ENCODE measurements around the gene GRAMD1C. TPM values are rescaled to one million over a fixed set of nuclear protein-coding genes. Genes with fewer than 3 reads are reported as not detected.

The GRAMD1C gene
- polyA plus RNA-seq, 1 of the 3 experiments (the other 2 are of a cell fraction) = 1.2 TPM

DNA sequence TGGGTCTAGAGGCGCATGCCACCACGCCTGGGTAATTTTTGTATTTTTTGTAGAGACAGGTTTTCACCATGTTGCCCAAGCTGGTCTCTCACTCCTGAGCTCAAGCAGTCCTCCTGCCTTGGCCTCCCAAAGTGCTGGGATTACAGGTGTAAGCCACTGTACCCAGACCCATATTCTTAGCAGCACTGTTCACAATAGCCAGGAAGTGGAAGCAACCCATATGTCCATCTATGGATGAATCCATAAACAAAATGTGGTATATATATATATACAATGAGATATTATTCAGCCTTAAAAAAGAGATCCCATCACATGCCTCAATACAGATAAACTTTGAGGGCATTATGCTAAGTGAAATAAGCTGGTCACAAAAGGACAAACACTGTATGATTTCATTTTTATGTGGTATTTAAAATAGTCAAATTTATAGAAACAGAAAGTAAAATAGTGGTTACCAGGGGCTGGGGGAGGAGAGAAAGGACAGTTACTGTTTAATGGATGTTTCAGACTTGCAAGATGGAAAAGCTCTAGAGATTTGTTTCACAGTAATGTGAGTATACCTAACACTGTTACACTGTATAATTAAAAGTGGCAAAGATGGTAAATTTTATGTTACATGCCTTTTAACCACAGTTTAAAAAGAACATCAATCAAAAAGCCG lies 35.7 kb upstream of the GRAMD1C start (continued):
- TF ChIP-seq TAF1 (IDR thresholded peaks at IDR 0.05; ENCODE audit: borderline replicate concordance, low read depth, low read length) (no peak), POLR2AphosphoS5 (IDR thresholded peaks at IDR 0.05; ENCODE audit: low read depth, low read length) (no peak), FOXJ3 (CRISPR knock-in tag; IDR thresholded peaks at IDR 0.05) (no peak), FOSL2 (IDR thresholded peaks at IDR 0.05; ENCODE audit: borderline replicate concordance, low read depth) (no peak), GABPA (IDR thresholded peaks at IDR 0.05; ENCODE audit: low read depth) (no peak)

DNA sequence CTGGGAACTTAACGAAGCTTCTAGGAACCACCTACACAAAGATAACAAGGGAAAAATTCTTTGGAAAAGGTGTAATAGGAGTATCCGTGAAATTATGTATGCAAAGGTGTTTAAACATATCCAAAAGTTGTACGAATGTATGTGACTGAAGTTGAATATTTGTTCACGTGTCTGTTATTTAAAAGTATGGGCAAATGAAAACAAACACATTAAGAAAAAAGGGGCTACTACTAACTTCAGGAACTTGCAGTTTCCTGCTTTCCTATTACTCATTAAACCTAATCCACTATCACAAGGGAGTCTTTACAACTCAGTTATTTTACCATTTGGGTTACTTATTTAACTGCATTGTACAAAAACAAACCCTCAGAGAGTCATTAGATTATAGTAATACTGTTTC lies 33.9 kb upstream of the GRAMD1C start:
- Histone ChIP-seq H3K4me3 (ENCODE audit: low read depth in 2 of 2, low read length in 1 of 2) (no peak overlapping the region), H4K20me1 (ENCODE audit: insufficient read depth) (no peaks in the 10 kb centered on the region), H3K27me3 (ENCODE audit: insufficient read depth) (no peaks in the 10 kb centered on the region), H3K9ac (no peak overlapping the region), H3K27ac (ENCODE audit: low read depth in 2 of 2, low read length in 1 of 2) (no peak overlapping the region), H3F3A (replicated peaks; ENCODE audit: insufficient read depth) (no peaks in the 10 kb centered on the region), H3K9me3 (no peaks in the 10 kb centered on the region), H3K9me2 (no peaks in the 10 kb centered on the region), H3K4me1 (ENCODE audit: control insufficient read depth in 1 of 2, insufficient read depth in 2 of 2, low read depth in 1 of 2, low read length in 1 of 2) (no peaks in the 10 kb centered on the region), H3K36me3 (replicated peaks in 1 of 2; ENCODE audit: control insufficient read depth in 1 of 2, insufficient read depth in 2 of 2, low read length in 1 of 2) (peaks cover 34 to 56% of the 10 kb centered on the region in 2 experiments), H3K79me2 (ENCODE audit: insufficient read depth) (no peaks in the 10 kb centered on the region), H3K4me2 (no peak overlapping the region), H2AFZ (ENCODE audit: low read depth) (no peak overlapping the region)
- WGBS (ENCODE audit: low lambda C conversion rate) = 92% methylated on average over 4 of the region's 4 CpGs
- POLR2A ChIA-PET = no interaction called here
- no peak for DNase-seq
- CTCF ChIA-PET = no interaction called here
- TF ChIP-seq, protein P1, sequence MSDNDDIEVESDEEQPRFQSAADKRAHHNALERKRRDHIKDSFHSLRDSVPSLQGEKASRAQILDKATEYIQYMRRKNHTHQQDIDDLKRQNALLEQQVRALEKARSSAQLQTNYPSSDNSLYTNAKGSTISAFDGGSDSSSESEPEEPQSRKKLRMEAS (IDR thresholded peaks at IDR 0.05; ENCODE audit: low read depth) = no peak
- TF ChIP-seq NFIC (IDR thresholded peaks at IDR 0.05; ENCODE audit: borderline replicate concordance) (no peak), RFX5 (IDR thresholded peaks at IDR 0.05; ENCODE audit: low read length) (no peak), SIN3A (IDR thresholded peaks at IDR 0.05; ENCODE audit: borderline replicate concordance, low read depth, low read length) (no peak), EP300 (IDR thresholded peaks at IDR 0.05; ENCODE audit: borderline replicate concordance in 1 of 2, low read depth in 1 of 2, low read length in 1 of 2) (no peak), RAD21 (IDR thresholded peaks at IDR 0.05; ENCODE audit: low read length) (no peak), EZH2phosphoT487 (IDR thresholded peaks at IDR 0.05; ENCODE audit: borderline replicate concordance, low read depth) (no peak), FOSL2 (IDR thresholded peaks at IDR 0.05; ENCODE audit: borderline replicate concordance, low read depth) (no peak), FOXJ3 (CRISPR knock-in tag; IDR thresholded peaks at IDR 0.05) (no peak), RXRA (IDR thresholded peaks at IDR 0.05; ENCODE audit: borderline replicate concordance, low read depth) (no peak), MEF2A (IDR thresholded peaks at IDR 0.05; ENCODE audit: borderline replicate concordance, low read depth) (no peak), FOXM1 (IDR thresholded peaks at IDR 0.05; ENCODE audit: low read depth) (no peak), YY1 (IDR thresholded peaks at IDR 0.05; ENCODE audit: low read depth) (no peak), TAF1 (IDR thresholded peaks at IDR 0.05; ENCODE audit: borderline replicate concordance, low read depth, low read length) (no peak)
- TF ChIP-seq, protein P2, sequence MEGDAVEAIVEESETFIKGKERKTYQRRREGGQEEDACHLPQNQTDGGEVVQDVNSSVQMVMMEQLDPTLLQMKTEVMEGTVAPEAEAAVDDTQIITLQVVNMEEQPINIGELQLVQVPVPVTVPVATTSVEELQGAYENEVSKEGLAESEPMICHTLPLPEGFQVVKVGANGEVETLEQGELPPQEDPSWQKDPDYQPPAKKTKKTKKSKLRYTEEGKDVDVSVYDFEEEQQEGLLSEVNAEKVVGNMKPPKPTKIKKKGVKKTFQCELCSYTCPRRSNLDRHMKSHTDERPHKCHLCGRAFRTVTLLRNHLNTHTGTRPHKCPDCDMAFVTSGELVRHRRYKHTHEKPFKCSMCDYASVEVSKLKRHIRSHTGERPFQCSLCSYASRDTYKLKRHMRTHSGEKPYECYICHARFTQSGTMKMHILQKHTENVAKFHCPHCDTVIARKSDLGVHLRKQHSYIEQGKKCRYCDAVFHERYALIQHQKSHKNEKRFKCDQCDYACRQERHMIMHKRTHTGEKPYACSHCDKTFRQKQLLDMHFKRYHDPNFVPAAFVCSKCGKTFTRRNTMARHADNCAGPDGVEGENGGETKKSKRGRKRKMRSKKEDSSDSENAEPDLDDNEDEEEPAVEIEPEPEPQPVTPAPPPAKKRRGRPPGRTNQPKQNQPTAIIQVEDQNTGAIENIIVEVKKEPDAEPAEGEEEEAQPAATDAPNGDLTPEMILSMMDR (IDR thresholded peaks at IDR 0.05) = no peak
- TF ChIP-seq, protein P3, sequence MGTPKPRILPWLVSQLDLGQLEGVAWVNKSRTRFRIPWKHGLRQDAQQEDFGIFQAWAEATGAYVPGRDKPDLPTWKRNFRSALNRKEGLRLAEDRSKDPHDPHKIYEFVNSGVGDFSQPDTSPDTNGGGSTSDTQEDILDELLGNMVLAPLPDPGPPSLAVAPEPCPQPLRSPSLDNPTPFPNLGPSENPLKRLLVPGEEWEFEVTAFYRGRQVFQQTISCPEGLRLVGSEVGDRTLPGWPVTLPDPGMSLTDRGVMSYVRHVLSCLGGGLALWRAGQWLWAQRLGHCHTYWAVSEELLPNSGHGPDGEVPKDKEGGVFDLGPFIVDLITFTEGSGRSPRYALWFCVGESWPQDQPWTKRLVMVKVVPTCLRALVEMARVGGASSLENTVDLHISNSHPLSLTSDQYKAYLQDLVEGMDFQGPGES (IDR thresholded peaks at IDR 0.05; ENCODE audit: low read depth, low read length) = no peak
- TF ChIP-seq, protein P4, sequence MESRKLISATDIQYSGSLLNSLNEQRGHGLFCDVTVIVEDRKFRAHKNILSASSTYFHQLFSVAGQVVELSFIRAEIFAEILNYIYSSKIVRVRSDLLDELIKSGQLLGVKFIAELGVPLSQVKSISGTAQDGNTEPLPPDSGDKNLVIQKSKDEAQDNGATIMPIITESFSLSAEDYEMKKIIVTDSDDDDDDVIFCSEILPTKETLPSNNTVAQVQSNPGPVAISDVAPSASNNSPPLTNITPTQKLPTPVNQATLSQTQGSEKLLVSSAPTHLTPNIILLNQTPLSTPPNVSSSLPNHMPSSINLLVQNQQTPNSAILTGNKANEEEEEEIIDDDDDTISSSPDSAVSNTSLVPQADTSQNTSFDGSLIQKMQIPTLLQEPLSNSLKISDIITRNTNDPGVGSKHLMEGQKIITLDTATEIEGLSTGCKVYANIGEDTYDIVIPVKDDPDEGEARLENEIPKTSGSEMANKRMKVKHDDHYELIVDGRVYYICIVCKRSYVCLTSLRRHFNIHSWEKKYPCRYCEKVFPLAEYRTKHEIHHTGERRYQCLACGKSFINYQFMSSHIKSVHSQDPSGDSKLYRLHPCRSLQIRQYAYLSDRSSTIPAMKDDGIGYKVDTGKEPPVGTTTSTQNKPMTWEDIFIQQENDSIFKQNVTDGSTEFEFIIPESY (IDR thresholded peaks at IDR 0.05; ENCODE audit: borderline replicate concordance, low read depth) = no peak

Data from SK-N-SH (cell line).